Measurements from ENCODE around the gene AKR1B1. TPM values are rescaled to one million over a fixed set of nuclear protein-coding genes. Genes with fewer than 3 reads are reported as not detected.
A peak's percentile ranks its signal among the peaks of the same experiment; 100 is the strongest.

AKR1B1 gene
- total RNA-seq, 1 experiment from 2014 or later = 1.6 TPM

DNA sequence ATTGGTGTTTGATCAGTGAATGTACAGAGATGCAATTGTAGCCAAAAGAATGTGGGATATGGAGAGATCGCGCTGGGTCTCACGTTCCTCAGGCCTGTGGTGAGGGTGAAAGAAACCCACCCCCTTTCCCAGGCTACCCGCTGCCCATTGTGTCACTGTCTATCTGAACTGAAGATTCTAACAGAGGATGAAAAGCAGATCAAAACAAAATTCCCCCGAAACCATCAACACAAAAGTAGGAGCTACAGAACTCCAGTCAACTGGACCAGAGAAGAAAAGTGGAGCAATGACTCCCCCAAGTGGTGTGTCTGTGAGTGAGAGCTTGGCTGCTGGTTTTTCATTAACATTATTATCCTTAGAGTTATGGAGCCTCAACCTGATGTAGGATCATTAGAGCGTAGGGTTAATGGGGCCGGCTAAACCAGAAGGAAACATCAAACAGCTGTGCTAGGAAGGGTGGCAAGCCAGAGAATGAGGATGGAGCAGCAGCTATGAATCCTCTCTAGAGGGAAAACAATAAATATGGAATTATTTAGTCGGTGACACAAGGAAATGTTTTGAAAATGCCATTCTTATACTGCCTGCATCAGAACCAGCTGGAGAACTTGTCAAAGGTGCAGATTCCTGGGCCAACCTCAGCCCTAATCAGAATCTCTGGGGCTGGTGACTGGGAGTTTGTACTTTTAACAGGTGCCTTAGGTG lies 38.3 kb downstream of the AKR1B1 start:
- H3K9me3 ChIP-seq (ENCODE audit: low read length) = no peaks in the 10 kb centered on the region
- TF ChIP-seq EZH2 (IDR thresholded peaks at IDR 0.05; ENCODE audit: low read length, unreplicated experiment) (no peak), EZH2phosphoT487 (IDR thresholded peaks at IDR 0.05; ENCODE audit: borderline replicate concordance, low read length) (no peak)
- TF ChIP-seq, protein P1, sequence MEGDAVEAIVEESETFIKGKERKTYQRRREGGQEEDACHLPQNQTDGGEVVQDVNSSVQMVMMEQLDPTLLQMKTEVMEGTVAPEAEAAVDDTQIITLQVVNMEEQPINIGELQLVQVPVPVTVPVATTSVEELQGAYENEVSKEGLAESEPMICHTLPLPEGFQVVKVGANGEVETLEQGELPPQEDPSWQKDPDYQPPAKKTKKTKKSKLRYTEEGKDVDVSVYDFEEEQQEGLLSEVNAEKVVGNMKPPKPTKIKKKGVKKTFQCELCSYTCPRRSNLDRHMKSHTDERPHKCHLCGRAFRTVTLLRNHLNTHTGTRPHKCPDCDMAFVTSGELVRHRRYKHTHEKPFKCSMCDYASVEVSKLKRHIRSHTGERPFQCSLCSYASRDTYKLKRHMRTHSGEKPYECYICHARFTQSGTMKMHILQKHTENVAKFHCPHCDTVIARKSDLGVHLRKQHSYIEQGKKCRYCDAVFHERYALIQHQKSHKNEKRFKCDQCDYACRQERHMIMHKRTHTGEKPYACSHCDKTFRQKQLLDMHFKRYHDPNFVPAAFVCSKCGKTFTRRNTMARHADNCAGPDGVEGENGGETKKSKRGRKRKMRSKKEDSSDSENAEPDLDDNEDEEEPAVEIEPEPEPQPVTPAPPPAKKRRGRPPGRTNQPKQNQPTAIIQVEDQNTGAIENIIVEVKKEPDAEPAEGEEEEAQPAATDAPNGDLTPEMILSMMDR (conservative IDR thresholded peaks at IDR 0.05; ENCODE audit: low read depth, low read length) = peak; percentile 90
- DNase-seq (peak; percentile 79), ATAC-seq (peak; percentile 84)
- no TSS peak for BruUV-seq (replicated peaks)
- intact Hi-C loops (cut with micrococcal nuclease) = loop anchor here (1.0 to 10.0 kb wide), 6 partner anchors 52 to 566 kb away; no protein-coding TSS in a partner anchor
- no peaks in the 10 kb centered on the region for H3F3A ChIP-seq (ENCODE audit: low read length, unreplicated experiment)
- H3K27me3 ChIP-seq (ENCODE audit: low read length) = no peaks in the 10 kb centered on the region
- ChIA-PET POLR2A (ENCODE audit: unreplicated experiment) (interaction anchor here (0.6 kb wide), 1 partner anchor 1840 kb away, joined by 3 read pairs; no protein-coding TSS in a partner anchor), CTCF (interaction anchor here (0.6 to 2.5 kb wide), 8 partner anchors 12 to 566 kb away, joined by 3 to 20 read pairs (median 4); no protein-coding TSS in a partner anchor)
- H2AFZ ChIP-seq (ENCODE audit: low read length) = peak overlapping the region; percentile 40
- peaks cover 32% of the 10 kb centered on the region for H3K4me1 ChIP-seq (ENCODE audit: insufficient read depth, low read length)
- no peak overlapping the region for H3K9ac ChIP-seq (ENCODE audit: low read length)
- H3K36me3 ChIP-seq (ENCODE audit: low read depth, low read length) = no peaks in the 10 kb centered on the region
- H4K20me1 ChIP-seq (ENCODE audit: low read length) = no peaks in the 10 kb centered on the region
- no peaks in the 10 kb centered on the region for H3K79me2 ChIP-seq (ENCODE audit: low read length)
- H3K27ac ChIP-seq (ENCODE audit: low read length) = peak overlapping the region; percentile 18; the same call in 1 of the 2 replicates
- no peak overlapping the region for H3K4me3 ChIP-seq (ENCODE audit: low read length)
- no peaks in the 10 kb centered on the region for H3K9me2 ChIP-seq (replicated peaks; ENCODE audit: low read length)
- H3K4me2 ChIP-seq (ENCODE audit: low read length) = peak overlapping the region; percentile 42; the same call in 1 of the 2 replicates

- Histone ChIP-seq H3K27ac (ENCODE audit: low read length) (peak overlapping the region; percentile 18; the same call in 1 of the 2 replicates), H3K4me1 (ENCODE audit: insufficient read depth, low read length) (peaks cover 32% of the 10 kb centered on the region), H3K9me2 (replicated peaks; ENCODE audit: low read length) (no peaks in the 10 kb centered on the region), H3K4me3 (ENCODE audit: low read length) (no peak overlapping the region), H4K20me1 (ENCODE audit: low read length) (no peaks in the 10 kb centered on the region), H3K79me2 (ENCODE audit: low read length) (no peaks in the 10 kb centered on the region), H3F3A (ENCODE audit: low read length, unreplicated experiment) (no peaks in the 10 kb centered on the region), H3K9me3 (ENCODE audit: low read length) (no peaks in the 10 kb centered on the region), H3K27me3 (ENCODE audit: low read length) (no peaks in the 10 kb centered on the region), H3K9ac (ENCODE audit: low read length) (no peak overlapping the region), H3K36me3 (ENCODE audit: low read depth, low read length) (no peaks in the 10 kb centered on the region), H3K4me2 (ENCODE audit: low read length) (peak overlapping the region; percentile 42; the same call in 1 of the 2 replicates), H2AFZ (ENCODE audit: low read length) (peak overlapping the region; percentile 40; the same call in 1 of the 2 replicates)
- intact Hi-C loops (cut with micrococcal nuclease) = loop anchor here (1.0 to 10.0 kb wide), 6 partner anchors 51 to 565 kb away; no protein-coding TSS in a partner anchor
- POLR2A ChIA-PET (ENCODE audit: unreplicated experiment) = no interaction called here
- CTCF ChIA-PET = interaction anchor here (0.5 to 2.5 kb wide), 5 partner anchors 13 to 565 kb away, joined by 3 to 20 read pairs (median 5); no protein-coding TSS in a partner anchor
- no TSS peak for BruUV-seq (replicated peaks)
- DNase-seq = no peak
- ATAC-seq = no peak
- no peak for TF ChIP-seq EZH2 (IDR thresholded peaks at IDR 0.05; ENCODE audit: low read length, unreplicated experiment)
- TF ChIP-seq, protein P1 (conservative IDR thresholded peaks at IDR 0.05; ENCODE audit: low read depth, low read length) = no peak
- no peak for TF ChIP-seq EZH2phosphoT487 (IDR thresholded peaks at IDR 0.05; ENCODE audit: borderline replicate concordance, low read length)
Measured at GRCh38 chr7:134419875-134420274, 39.0 kb downstream of the AKR1B1 start.
